ENCODE data around the gene TBC1D22A. TPM values are rescaled to one million over a fixed set of nuclear protein-coding genes. Genes with fewer than 3 reads are reported as not detected.

TBC1D22A gene
- total and polyA plus RNA-seq, 8 donors: 13.3 to 53.1 (median 21.5) TPM

DNA sequence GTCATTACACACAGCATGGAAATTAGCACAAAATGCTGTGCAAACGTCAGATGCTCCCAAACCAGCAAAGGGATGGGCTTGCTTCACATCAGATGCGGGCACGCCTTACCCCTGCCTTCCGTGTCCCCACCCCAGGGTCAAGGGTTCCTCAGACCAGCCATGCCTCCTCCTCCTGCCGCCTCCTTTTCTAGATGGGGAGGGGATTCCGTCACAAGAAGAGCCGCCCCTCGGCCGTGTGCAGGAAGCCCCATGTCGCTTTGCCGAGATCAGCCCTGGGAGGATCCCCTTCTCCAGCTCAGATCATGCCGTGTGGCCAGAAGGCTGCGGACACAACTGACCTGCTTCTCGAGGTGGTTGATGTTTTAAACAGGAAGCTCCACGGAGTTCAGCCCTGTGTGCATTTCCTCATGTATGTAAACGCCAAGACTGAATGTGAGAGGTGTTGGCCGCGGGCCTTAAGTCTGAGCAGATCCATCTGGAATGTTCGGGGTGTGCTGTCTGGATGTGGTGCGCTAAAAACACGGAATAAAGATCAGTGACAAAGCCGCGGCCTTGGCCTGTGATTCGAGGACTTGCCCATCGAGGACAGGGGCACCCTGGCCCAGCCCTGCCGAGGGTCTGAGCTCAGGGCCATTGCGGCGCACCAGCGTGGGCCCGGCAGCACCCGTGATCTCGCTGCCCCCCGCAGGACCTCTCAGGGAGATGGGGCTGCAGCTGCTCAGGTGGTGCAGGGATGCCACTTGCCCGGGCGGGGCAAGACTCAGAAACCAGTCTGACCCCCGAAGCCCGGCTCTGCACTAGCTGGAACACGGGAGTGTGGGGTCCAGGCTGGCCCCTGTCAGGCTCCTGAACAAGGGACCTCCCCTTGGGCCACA, 412.9 kb downstream of the TBC1D22A start:
- no peak overlapping the region for H3K27ac ChIP-seq
- TF ChIP-seq EP300 (IDR thresholded peaks at IDR 0.05) (no peak), POLR2A (IDR thresholded peaks at IDR 0.05) (no peak)

DNA sequence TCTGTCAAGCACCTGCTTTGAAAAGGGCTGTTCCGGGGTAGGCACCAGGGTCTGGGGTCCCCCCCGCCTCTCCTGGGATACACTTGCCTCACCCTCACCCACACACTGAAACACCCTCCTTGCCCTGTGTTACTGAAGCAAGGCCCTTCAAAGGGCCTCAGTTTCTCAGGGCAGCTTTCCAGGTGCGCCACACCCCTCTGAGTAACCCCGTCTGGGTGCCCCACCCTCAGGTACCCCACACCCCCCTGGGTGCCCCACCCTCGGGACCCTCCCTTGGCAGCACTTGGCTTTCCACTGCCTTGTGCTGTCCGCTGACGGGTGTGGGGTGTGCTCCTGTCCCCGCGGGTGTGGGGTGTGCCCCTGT, 413.6 kb downstream of the TBC1D22A start:
- WGBS, 5 donors: 67 to 87% (median 70%) methylated on average over 5 to 9 of the region's 9 CpGs
- Histone ChIP-seq H3K9me3 (no peaks in the 10 kb centered on the region), H3K4me1 (no peaks in the 10 kb centered on the region), H3K36me3 (peaks cover 0 to 43% (median 41%) of the 10 kb centered on the region in 4 donors), H3K4me3 (no peak overlapping the region), H3K27me3 (no peaks in the 10 kb centered on the region), H3K27ac (no peak overlapping the region)
- intact Hi-C loops (cut with DNase I; ENCODE audit: low total_unique reads): no loop called here
- DNase-seq: no peak
- TF ChIP-seq POLR2AphosphoS5 (IDR thresholded peaks at IDR 0.05): no peak
- TF ChIP-seq, protein P1, sequence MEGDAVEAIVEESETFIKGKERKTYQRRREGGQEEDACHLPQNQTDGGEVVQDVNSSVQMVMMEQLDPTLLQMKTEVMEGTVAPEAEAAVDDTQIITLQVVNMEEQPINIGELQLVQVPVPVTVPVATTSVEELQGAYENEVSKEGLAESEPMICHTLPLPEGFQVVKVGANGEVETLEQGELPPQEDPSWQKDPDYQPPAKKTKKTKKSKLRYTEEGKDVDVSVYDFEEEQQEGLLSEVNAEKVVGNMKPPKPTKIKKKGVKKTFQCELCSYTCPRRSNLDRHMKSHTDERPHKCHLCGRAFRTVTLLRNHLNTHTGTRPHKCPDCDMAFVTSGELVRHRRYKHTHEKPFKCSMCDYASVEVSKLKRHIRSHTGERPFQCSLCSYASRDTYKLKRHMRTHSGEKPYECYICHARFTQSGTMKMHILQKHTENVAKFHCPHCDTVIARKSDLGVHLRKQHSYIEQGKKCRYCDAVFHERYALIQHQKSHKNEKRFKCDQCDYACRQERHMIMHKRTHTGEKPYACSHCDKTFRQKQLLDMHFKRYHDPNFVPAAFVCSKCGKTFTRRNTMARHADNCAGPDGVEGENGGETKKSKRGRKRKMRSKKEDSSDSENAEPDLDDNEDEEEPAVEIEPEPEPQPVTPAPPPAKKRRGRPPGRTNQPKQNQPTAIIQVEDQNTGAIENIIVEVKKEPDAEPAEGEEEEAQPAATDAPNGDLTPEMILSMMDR (IDR thresholded peaks at IDR 0.05): no peak
- no peak for TF ChIP-seq EP300 (IDR thresholded peaks at IDR 0.05)
- no peak for TF ChIP-seq POLR2A (IDR thresholded peaks at IDR 0.05)

More for the DNA sequence above, 412.9 kb downstream of the TBC1D22A start:
- Histone ChIP-seq H3K4me3 (no peak overlapping the region), H3K4me1 (no peaks in the 10 kb centered on the region), H3K9me3 (no peaks in the 10 kb centered on the region), H3K36me3 (peaks cover 0 to 49% (median 46%) of the 10 kb centered on the region in 4 donors), H3K27me3 (no peaks in the 10 kb centered on the region)
- peak in 1 of 2 donors; percentile 84 for DNase-seq
- intact Hi-C loops (cut with DNase I; ENCODE audit: low total_unique reads): no loop called here
- 70 to 82% (median 79%) methylated on average over 36 to 38 of the region's 38 CpGs for WGBS, 5 donors

DNA sequence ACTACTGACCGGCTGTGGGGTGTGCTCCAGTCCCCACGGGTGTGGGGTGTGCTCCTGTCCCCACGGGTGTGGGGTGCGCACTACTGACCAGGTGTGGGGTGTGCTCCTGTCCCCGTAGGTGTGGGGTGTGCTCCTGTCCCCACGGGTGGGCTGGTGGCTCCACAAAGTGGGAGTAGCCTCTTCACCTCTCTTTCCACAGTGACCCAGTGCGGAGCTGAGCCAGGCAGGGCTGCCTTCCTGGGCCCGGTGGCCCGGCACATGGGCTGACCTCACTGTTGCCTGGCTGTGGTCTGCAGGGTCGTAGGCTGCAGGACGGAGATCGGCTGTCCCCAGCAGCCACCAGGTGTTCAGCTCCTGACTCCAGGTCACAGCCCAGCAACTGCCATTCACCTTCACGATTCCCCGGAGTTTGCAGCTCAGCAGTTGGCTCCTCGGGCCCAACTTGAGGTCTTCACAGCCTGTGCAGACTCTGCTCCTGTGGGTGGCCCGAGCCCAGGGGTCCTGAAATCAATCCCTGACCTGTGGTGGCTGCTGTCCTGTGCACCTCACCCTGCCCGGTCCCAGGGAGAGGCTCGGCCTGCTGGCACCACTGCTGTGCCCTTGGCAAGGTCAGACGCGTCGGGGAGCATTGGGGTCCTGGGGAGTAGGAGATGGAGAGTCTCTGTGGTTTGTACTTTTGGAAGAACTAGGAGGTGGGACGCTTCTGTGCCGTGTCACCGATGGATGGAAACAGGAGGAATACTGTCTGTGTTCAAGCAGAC, 414.3 kb downstream of the TBC1D22A start:
- DNase-seq: no peak
- Histone ChIP-seq H3K36me3 (peaks cover 0 to 43% (median 38%) of the 10 kb centered on the region in 4 donors), H3K4me1 (no peaks in the 10 kb centered on the region), H3K27me3 (no peaks in the 10 kb centered on the region), H3K27ac (no peak overlapping the region), H3K4me3 (no peak overlapping the region), H3K9me3 (no peaks in the 10 kb centered on the region)
- intact Hi-C loops (cut with DNase I; ENCODE audit: low total_unique reads): no loop called here
- TF ChIP-seq EP300 (IDR thresholded peaks at IDR 0.05): no peak
- TF ChIP-seq POLR2A (IDR thresholded peaks at IDR 0.05): no peak
- TF ChIP-seq, protein P1 (IDR thresholded peaks at IDR 0.05): no peak
- TF ChIP-seq POLR2AphosphoS5 (IDR thresholded peaks at IDR 0.05): no peak
- 90 to 97% (median 95%) methylated on average over 17 to 24 of the region's 24 CpGs for WGBS, 5 donors

DNA sequence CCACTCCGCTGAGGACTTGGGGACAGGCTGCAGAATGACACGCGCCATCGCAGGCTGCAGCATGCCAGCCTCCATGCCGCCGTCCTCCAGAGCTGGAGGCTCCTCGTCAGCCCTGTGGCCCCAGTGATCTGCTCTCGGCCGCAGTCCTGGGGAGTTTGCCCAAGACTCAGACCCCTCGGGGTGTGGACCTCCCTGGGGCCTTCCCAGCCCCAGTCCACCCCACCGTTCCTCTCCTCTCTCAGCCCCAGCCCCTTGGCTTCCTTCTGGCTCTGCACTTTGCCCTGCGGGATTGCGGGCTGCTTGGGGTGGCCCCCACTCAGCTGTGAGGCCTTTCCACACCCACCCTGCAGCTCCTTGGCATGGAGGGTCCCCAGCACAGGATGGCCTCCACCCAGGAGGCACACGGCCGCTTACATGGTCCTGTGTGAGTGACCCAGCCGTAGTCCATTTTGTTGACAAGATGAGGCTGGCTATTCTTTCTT, 414.9 kb downstream of the TBC1D22A start:
- no peaks in the 10 kb centered on the region for H3K4me1 ChIP-seq
- WGBS, 5 donors: 92 to 98% (median 95%) methylated on average over 13 to 16 of the region's 16 CpGs
- DNase-seq: no peak

More for the DNA sequence above, 414.9 kb downstream of the TBC1D22A start:
- Histone ChIP-seq H3K9me3 (no peaks in the 10 kb centered on the region), H3K27me3 (no peaks in the 10 kb centered on the region), H3K4me3 (no peak overlapping the region), H3K27ac (no peak overlapping the region), H3K36me3 (peaks cover 0 to 43% (median 38%) of the 10 kb centered on the region in 4 donors)
- no peak for TF ChIP-seq POLR2AphosphoS5 (IDR thresholded peaks at IDR 0.05)
- no peak for TF ChIP-seq EP300 (IDR thresholded peaks at IDR 0.05)
- TF ChIP-seq POLR2A (IDR thresholded peaks at IDR 0.05): no peak
- TF ChIP-seq, protein P1 (IDR thresholded peaks at IDR 0.05): no peak
- intact Hi-C loops (cut with DNase I; ENCODE audit: low total_unique reads): no loop called here
